GM18867 (cell line): Measurements from ENCODE around the gene GP2.
"Not testable (repeated sequence)": the region's sequence is repeated elsewhere in the genome, so short reads cannot be mapped to it uniquely, and the experiment has no call there.

Experiments used
- ATAC-seq: cut with Tn5 transposase; IDR thresholded peaks from one replicate; pipeline ENCODE4 v1.9.1; 2021; ENCODE audit warnings: mild to moderate bottlenecking, moderate library complexity; ENCODE audit not compliant: unreplicated experiment

GP2 gene

DNA sequence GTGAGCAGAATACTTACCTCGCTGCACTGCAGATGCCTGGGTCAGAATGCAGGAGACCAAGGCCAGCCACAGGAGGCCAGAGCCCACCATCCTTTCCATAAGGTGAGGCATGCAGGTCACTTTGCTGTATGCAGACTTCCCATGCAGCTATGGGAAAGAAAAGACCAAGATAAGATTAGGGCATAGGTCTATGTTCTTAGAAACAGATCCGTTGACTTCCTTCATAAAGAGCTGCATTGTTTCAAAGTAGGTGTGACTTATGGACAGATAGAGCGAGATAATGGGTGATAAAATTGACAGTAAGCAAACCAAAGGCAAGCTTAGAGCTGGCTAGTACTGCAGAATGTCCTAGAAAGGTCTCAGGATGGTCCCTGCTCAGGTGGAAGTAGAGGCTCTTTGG lies 992 bp downstream of the GP2 start:
- ATAC-seq, result no peak

DNA sequence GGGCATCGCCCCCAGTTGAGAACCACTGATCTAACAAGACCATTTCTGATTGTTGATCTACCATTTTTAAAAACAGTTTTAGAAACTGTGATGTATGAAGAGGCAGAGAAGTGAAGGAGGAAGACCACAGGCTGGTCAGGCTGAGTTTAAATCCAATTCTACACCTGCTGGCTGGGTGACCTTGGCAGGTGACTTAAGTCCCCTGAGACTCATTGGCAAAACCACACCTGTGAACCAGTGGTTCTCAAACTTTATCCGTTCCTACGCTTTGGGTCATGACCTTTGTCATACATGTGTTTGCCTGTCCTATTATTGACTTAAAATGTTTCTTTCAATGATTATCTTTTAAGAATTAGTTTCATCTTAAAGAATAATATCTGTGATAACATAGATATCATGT lies 2.3 kb downstream of the GP2 start:
- ATAC-seq, result no peak

DNA sequence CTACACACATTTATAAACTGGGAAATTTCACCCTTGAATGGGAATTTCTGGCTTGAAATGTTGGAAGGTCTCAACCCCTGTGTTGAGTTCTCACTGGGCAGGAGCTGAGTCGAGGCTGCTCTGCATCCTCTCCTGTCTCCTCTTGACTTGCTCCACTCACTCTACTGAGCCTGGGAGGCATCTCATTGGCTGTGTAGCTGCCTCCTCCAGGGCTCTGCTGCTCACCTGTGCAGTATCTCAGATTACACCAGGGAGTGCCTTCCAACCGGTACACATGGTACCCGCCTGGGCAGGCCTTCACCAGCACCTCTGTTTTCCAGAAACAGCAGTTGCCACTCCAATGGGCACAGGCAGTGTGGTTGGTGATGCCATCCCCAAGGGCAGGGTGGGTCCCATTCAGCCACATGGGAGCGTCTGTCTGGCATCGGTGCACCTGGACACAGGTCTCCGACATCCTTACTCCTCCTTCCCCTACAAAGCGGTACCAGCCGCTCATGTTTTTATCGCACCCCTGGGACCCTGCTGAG lies 3.7 kb downstream of the GP2 start:
- ATAC-seq, result no peak

DNA sequence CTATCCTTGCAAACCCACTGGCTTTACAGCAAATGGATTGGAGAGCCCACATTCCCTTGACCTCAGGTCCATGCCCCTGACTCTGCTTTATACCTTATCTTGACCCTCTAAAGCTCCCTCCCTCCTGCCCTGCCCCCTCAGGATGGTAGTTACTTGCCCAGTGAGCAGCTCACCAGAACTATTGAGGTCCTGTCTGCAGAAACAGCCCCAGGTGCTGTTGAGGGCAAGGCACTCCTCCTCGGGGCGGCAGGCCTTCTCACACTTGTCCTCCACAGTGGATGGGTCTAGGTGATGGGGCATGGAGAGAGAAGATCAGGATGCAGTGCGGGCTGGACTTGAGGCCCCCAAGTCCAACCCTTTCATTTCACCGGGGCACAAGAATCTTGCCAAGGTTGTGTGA lies 4.6 kb downstream of the GP2 start:
- ATAC-seq, result no peak

DNA sequence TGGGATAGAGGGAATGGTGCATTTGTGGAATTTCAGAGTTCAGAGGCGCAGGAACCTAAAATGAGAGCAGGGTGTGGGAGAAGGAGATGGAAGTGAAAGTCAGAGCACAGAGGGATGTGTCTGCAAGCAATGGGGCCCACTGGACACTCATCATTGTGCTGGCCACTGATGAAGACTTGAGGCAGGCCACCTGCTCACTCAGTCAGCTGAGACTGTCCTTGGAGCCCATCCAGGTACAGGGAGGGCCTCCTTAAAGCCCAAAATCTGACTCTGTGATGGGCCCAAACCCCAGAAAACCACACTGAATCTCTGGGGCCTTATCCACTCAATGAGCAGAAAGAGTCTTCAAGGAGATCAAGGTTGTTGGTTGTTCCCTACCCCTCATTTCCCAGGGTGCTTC lies 5.6 kb downstream of the GP2 start:
- ATAC-seq, result no peak

DNA sequence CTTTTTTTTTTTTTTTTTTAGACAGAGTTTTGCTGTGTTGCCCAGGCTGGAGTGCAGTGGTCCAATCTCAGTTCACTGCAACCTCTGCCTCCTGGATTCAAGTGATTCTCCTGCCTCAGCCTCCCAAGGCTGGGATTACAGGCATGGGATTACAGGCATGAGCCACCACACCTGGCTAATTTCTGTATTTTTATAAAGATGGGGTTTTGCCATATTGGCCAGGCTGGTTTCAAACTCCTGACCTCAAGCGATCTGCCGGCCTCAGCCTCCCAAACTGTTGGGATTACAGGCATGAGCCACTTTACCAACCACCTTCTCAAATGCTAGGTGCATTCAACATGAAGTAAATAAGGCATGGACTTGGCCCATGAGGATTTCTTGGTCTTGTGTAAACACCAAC lies 6.3 kb downstream of the GP2 start:
- ATAC-seq, result not testable (repeated sequence)

DNA sequence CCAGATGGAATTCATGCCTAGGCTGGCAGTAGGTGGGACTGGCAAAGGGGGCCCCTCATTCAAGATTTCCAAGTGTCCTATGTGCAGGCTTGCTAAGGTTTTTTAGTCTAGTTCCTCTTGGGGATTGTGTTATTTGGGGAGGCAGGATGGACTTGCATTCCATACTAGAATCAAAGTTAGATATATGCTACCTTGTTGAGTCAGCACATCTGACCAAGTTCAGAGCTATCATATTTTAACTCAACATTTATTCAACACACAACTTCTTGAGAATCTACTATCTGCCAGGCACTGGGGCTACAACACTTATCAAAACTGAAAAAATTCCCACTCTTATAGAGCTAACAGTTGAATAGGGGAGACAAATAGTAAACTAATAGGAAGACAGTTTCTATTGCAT lies 6.7 kb downstream of the GP2 start:
- ATAC-seq, result no peak

DNA sequence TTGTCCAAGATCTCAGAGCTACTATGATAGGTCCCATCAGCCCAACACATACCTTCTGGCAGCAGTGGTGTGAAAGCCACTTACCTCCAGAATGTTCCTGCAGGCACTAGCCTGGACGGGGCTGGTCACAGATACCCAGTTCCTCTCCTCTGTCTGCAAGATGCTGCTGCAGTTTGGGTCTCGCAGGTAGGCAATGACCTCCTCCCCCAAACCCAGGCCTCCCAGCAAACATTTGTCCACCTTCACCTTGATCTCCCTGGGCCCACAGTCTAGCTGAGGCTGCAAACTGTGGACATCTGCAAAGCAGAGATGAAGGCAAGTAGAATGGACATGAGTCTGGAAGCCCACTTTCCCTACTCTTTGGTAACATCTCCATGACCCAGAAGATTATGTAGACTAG lies 7.1 kb downstream of the GP2 start:
- ATAC-seq, result no peak

DNA sequence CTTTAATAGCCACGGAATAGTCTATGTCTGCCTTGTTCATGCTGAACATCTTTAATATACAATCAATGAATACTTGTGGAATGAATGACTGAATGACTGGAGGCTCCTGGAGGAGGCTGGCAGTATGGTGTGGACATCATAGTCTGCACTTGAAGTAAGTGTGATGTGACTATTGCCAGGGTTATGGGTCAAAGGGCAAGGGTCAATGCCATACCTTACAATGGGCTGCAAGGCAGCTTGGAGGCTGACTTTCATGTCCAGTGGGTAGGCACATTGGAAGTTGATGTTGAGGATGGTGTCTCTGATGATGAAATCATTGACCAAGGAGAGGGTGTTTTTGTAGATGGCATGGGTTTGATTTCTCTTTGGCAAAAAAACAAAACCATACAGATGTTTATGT lies 7.9 kb downstream of the GP2 start:
- ATAC-seq, result no peak

DNA sequence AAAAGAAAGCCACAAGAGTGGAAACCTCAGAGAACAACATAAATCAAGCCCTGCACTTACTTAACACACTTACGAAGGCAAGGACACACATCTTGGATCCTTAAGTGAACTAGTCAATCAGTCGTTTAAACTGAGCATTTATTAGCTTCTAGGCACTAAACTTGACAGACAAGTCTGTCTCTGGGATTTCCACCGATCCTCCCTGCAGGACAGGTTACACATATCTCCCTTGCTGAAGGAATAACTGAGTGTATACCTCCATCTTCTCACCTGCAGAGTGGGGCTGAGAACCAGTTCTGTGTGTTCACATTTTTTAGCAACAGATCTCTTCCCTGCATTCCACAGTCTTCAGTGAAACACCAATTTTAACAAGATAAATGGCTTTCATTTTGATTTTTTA lies 8.9 kb downstream of the GP2 start:
- no peak for ATAC-seq

DNA sequence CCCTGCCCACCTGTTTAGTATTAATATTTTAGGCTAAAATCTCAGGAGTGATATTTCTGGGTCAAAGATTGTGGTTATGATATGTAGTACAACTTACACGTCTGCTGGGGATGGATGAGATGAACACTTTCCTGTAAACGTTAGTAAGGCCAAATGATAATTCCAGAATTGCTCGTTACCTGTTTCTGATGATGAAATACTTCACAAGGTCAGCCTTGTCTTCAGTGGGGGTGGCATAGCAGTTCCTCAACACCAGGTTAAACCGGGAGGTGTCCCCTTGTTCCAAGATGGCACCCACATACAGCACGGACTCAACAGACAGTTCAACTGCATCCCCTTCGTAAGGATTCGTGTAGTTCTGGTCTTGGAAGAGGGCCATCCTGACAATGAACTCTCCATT lies 9.3 kb downstream of the GP2 start:
- ATAC-seq, result no peak

DNA sequence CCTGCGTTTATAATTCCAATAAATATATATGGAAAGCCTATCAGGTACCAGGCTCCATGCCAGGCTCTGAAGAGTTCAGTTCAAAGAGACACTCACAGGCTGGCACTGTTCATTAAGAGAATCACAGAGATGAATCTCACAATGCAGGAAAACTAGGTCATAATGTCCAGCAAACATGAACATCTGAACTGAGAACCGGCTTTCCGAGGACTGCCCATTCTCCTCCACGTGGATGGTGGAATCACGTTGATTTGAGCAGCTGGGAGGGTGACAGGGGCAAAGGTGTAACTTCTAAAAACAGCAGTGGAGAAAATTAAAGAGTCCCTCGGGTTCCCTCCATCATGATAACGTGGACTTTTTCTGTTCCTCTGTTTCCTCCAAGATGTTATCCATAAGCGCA lies 10.2 kb downstream of the GP2 start:
- ATAC-seq, result no peak

DNA sequence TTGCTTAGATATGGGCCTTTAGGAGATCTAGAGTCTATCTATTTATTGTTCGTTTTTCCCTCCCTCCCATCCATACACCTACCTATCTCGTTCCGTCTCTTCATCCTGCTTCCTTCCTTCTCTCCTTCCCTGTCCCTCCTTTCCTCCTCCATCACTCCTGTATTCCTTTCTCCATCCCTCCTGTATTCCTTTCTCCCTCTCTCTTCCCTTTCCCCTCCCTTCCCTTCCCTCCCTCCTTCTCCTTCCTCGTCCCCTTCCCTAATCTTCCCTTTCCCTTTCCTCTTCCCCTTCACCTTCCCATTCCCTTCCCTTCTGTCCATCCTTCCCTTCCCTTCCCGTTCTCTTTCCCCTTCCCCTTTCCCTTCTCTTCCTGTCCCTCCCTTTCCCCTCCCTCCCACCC lies 10.6 kb downstream of the GP2 start:
- no peak for ATAC-seq

DNA sequence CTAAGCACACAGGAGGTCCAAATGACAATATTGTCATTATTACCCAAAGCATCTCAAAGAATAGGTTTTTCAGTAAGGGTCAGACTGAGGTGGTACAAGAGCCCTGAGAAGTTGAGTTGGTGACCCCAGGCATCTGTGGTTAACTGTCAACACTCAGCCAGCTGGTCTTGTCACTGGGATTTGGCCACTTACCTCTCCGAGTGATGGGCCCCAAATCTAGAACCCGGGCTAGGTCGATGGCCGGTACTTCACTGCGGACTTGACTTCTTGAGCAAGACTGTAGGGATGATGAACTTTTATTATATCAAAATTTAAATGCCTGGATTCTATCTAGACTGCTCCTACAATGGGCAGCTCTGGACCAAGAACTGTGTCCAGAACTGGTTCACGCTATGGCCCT lies 11.5 kb downstream of the GP2 start:
- ATAC-seq, result no peak

DNA sequence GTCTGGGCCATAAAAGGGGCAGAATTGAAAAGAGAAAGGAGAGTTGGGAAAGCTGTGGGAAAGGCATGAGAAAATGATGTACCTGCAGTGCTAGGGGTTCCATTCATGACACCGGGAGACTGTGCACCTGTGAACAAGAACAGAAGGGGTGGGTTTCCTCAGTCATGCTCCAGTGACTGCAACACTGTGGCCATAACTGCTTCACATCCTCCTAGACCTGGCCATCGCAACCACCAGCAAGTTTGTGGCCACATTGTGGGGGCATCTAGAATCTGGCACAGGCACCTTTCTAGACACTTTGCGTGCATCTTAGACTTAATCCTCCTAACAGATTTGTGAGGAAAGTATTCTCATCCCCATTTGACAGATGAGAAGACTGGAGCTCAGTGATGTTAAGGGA lies 12.7 kb downstream of the GP2 start:
- ATAC-seq, result no peak

DNA sequence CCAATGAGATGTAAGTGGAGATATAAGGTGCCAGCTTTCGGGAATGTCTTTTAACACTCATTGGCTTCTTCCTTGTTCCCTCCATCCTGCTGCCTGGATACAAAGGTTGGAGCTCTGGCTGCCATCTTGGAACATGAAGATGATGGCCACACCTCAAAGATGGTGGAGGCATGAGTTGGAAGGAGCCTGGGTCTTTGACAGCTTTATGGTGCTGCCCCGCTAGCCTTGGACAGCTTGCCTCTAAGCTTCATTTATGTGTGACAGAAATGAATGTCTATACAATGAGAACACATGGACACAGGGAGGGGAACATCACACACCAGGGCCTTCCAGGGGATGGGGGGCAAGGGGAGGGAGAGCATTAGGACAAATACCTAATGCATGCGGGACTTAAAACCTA lies 13.6 kb downstream of the GP2 start:
- no peak for ATAC-seq

DNA sequence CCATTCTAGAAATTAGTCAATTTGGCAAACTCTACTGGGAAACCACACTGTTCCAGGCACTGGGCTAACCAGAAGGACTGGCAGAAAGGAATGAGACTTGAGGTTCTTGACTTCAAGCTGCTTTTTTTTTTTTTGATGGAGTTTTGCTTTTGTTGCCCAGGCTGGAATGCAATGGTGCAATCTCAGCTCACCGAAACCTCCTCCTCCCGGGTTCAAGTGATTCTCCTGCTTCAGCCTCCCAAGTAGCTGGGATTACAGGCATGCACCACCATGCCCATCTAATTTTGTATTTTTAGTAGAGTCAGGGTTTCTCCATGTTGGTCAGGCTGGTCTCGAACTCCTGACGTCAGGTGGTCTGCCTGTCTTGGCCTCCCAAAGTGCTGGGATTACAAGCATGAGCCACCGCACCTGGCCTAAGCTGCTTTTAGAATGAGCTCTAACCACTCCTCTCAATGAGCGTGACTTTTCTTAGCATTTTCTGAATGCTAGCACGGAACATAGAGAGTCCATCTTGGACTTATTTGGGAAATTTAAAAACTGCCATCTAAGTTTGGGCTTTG lies 14.7 kb downstream of the GP2 start:
- ATAC-seq, result not testable (repeated sequence)

DNA sequence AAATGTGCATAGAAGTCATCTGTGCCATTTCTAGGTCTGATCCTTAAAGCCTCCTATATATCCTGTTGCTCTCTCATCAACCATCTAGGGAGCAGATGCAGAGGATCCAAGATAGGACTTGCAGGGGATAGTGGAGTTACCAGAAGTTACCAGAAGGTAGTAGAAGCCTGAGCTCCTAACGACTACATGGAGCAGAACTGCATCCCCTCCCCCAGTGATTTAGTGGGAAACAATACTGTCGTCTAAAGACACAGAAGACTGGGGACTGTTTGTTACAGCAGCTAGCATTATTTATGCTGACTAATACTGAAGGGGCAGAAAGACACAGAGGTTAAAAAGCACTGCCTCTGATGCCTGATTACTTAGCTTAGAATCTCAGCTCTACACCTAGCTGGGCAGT lies 15.8 kb downstream of the GP2 start:
- ATAC-seq, result no peak

DNA sequence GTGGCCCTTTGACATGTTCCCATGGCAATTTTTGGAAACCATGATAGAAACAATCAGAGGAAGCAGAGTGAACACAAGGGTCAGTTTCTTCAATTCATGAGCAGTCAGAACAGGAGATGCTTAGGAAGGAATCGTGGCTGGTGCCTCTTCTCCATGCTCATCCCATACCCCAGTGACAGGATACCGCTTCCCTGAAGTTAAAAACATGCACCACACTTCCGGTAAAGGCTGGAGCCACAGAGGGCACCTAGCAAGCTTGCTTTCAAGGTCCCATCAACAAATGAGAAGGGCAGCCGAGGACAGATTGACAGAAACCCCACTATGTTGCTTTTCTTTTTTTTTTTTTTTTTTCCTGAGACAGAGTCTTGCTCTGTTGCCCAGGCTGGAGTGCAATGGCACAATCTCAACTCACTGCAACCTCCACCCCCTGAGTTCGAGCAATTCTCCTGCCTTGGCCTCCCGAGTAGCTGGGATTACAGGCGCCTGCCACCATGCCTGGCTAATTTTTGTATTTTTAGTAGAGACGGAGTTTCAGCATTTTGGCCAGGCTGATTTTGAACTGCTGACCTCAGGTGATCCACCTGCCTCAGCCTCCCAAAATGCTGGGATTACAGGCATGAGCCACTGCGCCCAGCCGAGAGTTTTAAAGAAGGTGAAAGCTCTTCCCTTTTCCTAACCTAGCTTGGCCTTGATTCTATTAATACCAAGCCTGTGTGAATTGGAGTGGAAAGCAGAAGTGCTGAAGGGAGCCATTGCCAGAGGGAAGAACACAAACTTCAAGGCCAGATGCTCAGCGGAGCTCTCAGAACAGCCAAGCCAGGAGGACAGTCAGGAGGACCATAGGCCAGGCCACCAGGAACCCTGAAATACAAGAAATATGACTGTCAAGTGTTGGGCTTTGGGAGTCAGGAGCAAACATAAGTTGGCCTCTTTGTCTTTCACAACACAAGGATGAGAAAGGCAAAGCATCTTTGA lies 16.6 kb downstream of the GP2 start:
- no peak for ATAC-seq

DNA sequence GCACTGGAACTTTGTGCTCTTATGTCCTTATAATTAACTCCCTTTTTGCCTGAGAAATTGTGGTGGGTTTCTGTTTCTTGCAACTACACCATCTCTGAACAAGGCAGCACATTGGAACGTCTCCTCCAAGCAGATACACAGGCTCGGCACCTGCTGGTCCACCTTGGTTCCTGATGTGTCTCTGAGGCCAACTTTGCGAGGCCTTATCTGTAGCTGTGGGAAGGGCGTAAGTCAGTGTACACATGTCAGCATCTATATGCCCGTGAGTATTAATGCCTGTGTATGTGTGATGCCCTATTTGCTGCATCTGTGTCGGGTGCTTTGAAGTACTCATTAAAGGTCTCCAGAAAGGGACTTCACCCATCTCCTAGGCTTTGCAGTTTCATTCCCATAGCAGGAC lies 17.5 kb downstream of the GP2 start:
- ATAC-seq, result no peak

DNA sequence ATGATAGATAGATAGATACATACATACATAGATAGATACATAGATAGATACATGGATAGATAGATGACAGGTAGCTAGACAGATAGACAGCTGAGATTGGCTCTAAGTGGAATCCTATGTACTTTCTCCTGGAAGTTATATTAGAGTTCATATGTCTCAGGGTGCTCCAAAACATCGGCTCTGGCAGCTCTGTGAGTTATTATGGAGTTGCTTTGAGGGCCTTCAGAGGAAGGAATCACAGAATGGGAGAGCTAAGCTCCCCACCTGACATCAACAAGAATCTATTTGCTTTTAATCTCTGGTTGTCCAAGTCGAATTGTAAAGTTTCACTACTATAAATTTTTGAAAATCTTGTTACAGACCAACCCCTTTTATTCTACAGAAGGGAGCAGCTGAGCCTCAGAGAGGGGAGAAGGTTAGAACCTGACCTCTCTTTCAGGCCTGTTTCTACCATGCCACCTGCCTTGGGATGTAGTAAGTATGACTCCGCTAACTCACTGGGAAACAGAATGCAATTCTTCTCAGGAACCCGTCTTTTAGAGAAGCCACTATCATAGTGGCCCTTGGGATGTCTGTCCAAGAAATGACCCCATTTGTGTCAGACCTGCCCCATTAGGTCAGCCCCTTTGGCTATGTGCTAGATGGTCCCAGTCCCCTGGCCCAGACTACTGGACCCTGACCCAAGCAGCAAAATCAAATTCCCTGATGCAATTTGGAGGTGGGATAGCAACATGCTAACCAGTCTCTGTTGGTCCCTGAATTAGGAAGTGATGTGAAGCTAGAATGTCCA lies 18.3 kb downstream of the GP2 start:
- ATAC-seq, result no peak

DNA sequence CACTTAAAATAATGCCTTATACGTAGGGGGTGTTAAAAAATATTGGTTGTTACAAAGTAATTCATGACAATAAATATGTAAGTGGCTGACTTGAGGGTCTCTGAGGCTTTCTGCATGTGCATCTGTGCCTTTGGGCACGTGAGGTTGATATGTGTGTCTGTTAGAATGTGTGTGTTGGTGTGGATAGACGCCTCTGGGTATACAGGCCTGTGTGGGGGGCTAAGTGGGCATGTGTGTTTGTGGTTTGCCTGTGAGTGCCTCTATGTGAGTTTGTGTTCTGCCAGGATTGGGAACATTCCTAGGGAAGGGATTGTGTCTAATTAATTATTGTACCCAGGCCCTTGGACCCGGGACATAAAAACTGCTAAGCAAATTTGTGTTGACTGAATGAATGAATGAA lies 19.0 kb downstream of the GP2 start:
- no peak for ATAC-seq
